Gastrocnemius medialis (tissue), 4 donors: ENCODE measurements around the gene HTRA3. TPM values are rescaled to one million over a fixed set of nuclear protein-coding genes. Genes with fewer than 3 reads are reported as not detected.

ENCODE experiments used
- ATAC-seq, 2 donors: fragments of 150-250 bp; one replicate each; pipeline ENCODE4 v1.9.1; 2016
- DNase-seq, 2 donors: peaks; one replicate each; pipeline ENCODE4 v3.0.0-alpha.2; 2019
- H3K27ac ChIP-seq, 4 donors: fragments of 200-600 bp; sonication (generic); 1 replicate in 1 of 4; 2 replicates in 3 of 4; pipeline ENCODE4 v1.5.1; 2016 to 2018; ENCODE audit warnings: mild to moderate bottlenecking in 2 of 4, moderate library complexity in 1 of 4
- H3K27me3 ChIP-seq, 3 donors: fragments of 200-600 bp; sonication (generic) in 2 of 3; 1 replicate in 1 of 3; 2 replicates in 2 of 3; pipeline versions ENCODE4 v1.5.1 to v1.6.0; 2016 to 2019; ENCODE audit warnings: mild to moderate bottlenecking in 1 of 3, moderate library complexity in 1 of 3
- H3K36me3 ChIP-seq, 2 donors: fragments of 200-600 bp; sonication (generic) in 1 of 2; one replicate each; pipeline ENCODE4 v1.5.1; 2017 to 2018
- H3K4me1 ChIP-seq, 2 donors: fragments of 200-600 bp; sonication (generic) in 1 of 2; one replicate each; pipeline ENCODE4 v1.5.1; 2016 to 2017; ENCODE audit warnings: mild to moderate bottlenecking in 2 of 2
- H3K4me3 ChIP-seq, 4 donors: fragments of 200-600 bp; sonication (generic) in 3 of 4; 1 replicate in 1 of 4; 2 replicates in 3 of 4; pipeline ENCODE4 v1.5.1; 2016 to 2019; ENCODE audit warnings: mild to moderate bottlenecking in 2 of 4
- H3K9me3 ChIP-seq, 3 donors: fragments of 200-600 bp; sonication (generic) in 2 of 3; 1 replicate in 1 of 3; 2 replicates in 2 of 3; pipeline ENCODE4 v1.5.1; 2016 to 2019
- POLR2A ChIP-seq, 2 donors: fragments of 450-650 bp; IDR thresholded peaks; one replicate each; pipeline ENCODE4 v1.6.1; 2017; ENCODE audit warnings: antibody characterized with exemption in 2 of 2, mild to moderate bottlenecking in 2 of 2, moderate library complexity in 2 of 2
- in situ Hi-C, 4 donors: fragments of 200-750 bp; cut with MboI; loops; one replicate each; pipeline versions ENCODE4 v1.15.0 to v1.8.0; 2017; ENCODE audit warnings: low sequenced_read_pairs in 4 of 4
- intact Hi-C: fragments of 100-400 bp; cut with DNase I; formaldehyde crosslinking; loops from one replicate; pipeline ENCODE4 v1.15.1; 2023; ENCODE audit warnings: low total_unique reads
- total RNA-seq, 4 donors: library from RNA; depleted of rRNA; stranded (reverse); fragments of >200 nt; gene quantifications; one replicate each; pipeline versions ENCODE4 v1.1.0 to v1.2.3, GENCODE V29; 2016
- TF ChIP-seq, protein P1 (sequence below), 5 experiments: fragments of 450-650 bp in 3 of 5; fragments of 200-600 bp in 2 of 5; sonication (generic) in 2 of 5; IDR thresholded peaks in 4 of 5; conservative IDR thresholded peaks in 1 of 5; 1 replicate in 4 of 5; 2 replicates in 1 of 5; pipeline ENCODE4 v1.5.1; 2016 to 2019; ENCODE audit warnings: antibody characterized with exemption in 5 of 5, mild to moderate bottlenecking in 3 of 5, moderate library complexity in 3 of 5

Gene HTRA3
- total RNA-seq, 4 donors from 2014 or later, result 8.4 to 22.2 (median 16.0) TPM

DNA sequence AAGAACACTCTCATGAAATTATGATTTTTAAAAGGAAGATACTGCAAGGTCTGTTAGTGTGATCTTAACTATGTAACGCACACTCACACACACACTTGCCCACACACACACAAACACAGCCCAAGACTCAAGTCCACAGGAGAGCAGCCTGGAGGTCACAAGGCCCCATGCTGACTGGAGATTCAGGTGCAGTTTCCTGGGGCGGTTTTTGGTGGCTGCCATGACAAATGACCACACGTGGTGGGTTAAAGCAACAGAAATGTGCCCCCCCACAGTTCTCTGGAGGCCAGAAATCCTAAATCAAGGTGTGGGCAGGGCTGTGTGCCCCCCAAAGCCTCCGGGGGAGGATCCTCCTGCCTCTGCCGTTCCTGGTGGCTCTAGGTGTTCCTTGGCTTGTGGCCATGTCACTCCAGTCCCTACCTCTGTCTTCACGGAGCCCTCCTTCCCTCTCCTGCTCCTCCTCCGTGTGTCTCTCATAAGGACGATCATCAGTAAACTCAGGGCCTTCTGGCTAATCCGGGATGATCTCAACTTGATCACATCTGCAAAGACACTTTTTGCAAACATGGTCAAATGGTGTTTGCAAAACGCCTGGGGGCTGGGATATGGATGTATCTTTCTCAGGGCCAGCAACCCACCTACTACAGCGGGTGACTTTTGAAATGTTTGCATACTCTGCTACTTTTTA, 9.7 kb upstream of the HTRA3 start:
- ATAC-seq (no peak), DNase-seq (no peak)
- no peaks in the 10 kb centered on the region for H3K36me3 ChIP-seq
- H3K4me1 ChIP-seq, result no peaks in the 10 kb centered on the region
- in situ Hi-C loops (no loop called here), intact Hi-C loops (no loop called here)
- H3K9me3 ChIP-seq, result no peaks in the 10 kb centered on the region
- TF ChIP-seq, protein P1, sequence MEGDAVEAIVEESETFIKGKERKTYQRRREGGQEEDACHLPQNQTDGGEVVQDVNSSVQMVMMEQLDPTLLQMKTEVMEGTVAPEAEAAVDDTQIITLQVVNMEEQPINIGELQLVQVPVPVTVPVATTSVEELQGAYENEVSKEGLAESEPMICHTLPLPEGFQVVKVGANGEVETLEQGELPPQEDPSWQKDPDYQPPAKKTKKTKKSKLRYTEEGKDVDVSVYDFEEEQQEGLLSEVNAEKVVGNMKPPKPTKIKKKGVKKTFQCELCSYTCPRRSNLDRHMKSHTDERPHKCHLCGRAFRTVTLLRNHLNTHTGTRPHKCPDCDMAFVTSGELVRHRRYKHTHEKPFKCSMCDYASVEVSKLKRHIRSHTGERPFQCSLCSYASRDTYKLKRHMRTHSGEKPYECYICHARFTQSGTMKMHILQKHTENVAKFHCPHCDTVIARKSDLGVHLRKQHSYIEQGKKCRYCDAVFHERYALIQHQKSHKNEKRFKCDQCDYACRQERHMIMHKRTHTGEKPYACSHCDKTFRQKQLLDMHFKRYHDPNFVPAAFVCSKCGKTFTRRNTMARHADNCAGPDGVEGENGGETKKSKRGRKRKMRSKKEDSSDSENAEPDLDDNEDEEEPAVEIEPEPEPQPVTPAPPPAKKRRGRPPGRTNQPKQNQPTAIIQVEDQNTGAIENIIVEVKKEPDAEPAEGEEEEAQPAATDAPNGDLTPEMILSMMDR (IDR thresholded peaks at IDR 0.05 in 4 of 5, conservative IDR thresholded peaks at IDR 0.05 in 1 of 5), result no peak
- TF ChIP-seq POLR2A (IDR thresholded peaks at IDR 0.05), result no peak
- H3K27me3 ChIP-seq, result no peaks in the 10 kb centered on the region
- no peak overlapping the region for H3K27ac ChIP-seq
- no peak overlapping the region for H3K4me3 ChIP-seq

GRCh38 chr4:8260656-8261111, 8.9 kb upstream of the HTRA3 start:
- TF ChIP-seq, protein P1 (IDR thresholded peaks at IDR 0.05 in 4 of 5, conservative IDR thresholded peaks at IDR 0.05 in 1 of 5), result no peak
- TF ChIP-seq POLR2A (IDR thresholded peaks at IDR 0.05), result no peak
- intact Hi-C loops (no loop called here), in situ Hi-C loops (no loop called here)
- H3K36me3 ChIP-seq, result no peaks in the 10 kb centered on the region
- ATAC-seq (peak; percentile 25 to 48), DNase-seq (no peak)
- H3K4me3 ChIP-seq, result no peak overlapping the region
- H3K27ac ChIP-seq, result peak overlapping the region in 1 of 4 donors; percentile 33
- H3K4me1 ChIP-seq, result no peaks in the 10 kb centered on the region
- H3K27me3 ChIP-seq, result no peaks in the 10 kb centered on the region
- H3K9me3 ChIP-seq, result no peaks in the 10 kb centered on the region

DNA sequence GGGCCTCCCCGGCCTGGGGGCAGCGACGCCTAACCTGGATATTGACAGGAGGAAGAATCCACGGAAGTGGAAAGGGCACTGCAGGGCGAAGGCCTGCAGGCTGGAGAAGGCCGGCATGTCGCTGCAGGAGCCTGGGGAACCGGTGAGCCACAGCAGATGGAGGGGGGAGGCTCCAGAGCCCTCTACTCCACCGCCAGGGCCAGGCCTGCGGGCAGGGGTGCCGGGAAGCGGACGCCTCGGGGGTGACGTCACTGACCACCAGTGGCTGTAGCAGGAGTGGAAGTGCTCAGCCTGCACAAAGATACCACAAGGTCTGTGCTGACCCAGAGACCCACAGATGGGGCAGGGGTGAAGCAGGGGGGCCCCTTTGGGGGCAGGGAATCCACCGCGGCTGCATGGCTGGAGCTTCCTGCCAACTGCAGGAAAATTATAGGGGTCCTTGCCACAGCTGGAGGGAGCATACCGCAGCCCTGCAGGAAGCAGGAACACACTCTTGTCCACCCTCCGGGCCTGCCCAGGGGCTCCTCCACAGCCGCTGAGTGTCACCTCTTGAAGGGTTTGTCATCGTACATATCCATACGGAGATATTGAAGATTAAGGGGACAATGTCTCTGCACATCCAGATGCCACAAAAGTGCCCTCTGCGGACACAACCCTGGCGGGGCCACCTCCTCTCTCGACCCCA, 7.6 kb upstream of the HTRA3 start:
- Histone ChIP-seq H3K36me3 (no peaks in the 10 kb centered on the region), H3K4me3 (no peak overlapping the region), H3K4me1 (no peaks in the 10 kb centered on the region), H3K27me3 (no peaks in the 10 kb centered on the region), H3K9me3 (no peaks in the 10 kb centered on the region), H3K27ac (no peak overlapping the region)
- no peak for TF ChIP-seq POLR2A (IDR thresholded peaks at IDR 0.05)
- TF ChIP-seq, protein P1 (IDR thresholded peaks at IDR 0.05 in 4 of 5, conservative IDR thresholded peaks at IDR 0.05 in 1 of 5), result no peak
- in situ Hi-C loops (no loop called here), intact Hi-C loops (no loop called here)
- no peak for ATAC-seq
- no peak for DNase-seq

DNA sequence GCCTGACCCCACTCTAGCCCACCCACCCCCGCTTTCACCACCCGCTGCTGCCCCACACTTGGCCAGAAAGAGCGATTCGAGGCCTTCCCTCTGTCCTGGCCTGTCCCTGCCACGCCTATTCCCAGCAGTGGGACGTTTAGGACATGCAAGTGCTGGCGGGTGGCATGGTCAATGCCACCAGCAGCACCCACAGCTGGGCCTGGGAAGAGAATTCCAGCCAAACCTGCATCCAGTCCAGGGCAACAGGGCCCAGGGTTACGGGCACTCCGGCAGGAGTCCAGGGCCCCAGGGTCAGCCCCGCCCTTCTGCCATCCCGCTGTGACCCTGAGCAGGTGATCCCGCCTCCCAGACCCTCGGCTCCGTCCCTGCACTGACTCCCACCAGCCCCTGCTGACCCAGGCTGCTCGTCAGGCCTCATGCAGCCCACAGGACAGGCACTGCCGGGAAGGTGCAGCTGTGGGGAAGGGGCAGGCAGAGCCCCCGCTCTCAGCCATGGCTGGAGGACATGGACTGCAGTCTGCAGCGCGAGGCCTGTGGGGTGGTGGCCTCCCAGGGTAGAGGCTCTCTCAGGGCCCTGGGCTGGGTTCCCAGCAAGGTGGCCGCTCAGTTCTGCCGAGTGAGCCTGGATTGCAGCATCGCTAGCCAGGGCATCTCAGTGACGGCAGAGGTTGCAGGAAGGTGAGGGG, 6.8 kb upstream of the HTRA3 start:
- intact Hi-C loops (no loop called here), in situ Hi-C loops (no loop called here)

More for the DNA sequence above, 6.8 kb upstream of the HTRA3 start:
- no peak for DNase-seq
- ATAC-seq, result no peak
- Histone ChIP-seq H3K4me3 (no peak overlapping the region), H3K4me1 (no peaks in the 10 kb centered on the region), H3K9me3 (no peaks in the 10 kb centered on the region), H3K36me3 (no peaks in the 10 kb centered on the region), H3K27ac (no peak overlapping the region), H3K27me3 (no peaks in the 10 kb centered on the region)
- TF ChIP-seq, protein P1 (IDR thresholded peaks at IDR 0.05 in 4 of 5, conservative IDR thresholded peaks at IDR 0.05 in 1 of 5), result no peak
- TF ChIP-seq POLR2A (IDR thresholded peaks at IDR 0.05), result no peak
